GM18517 (cell line): Measurements from ENCODE around the gene INPP5D.
"Not testable (repeated sequence)": the region's sequence is repeated elsewhere in the genome, so short reads cannot be mapped to it uniquely, and the experiment has no call there.

Experiments used
- ATAC-seq: cut with Tn5 transposase; IDR thresholded peaks from one replicate; pipeline ENCODE4 v1.9.1; 2021; ENCODE audit warnings: mild to moderate bottlenecking, moderate library complexity; ENCODE audit not compliant: unreplicated experiment

Gene INPP5D

DNA sequence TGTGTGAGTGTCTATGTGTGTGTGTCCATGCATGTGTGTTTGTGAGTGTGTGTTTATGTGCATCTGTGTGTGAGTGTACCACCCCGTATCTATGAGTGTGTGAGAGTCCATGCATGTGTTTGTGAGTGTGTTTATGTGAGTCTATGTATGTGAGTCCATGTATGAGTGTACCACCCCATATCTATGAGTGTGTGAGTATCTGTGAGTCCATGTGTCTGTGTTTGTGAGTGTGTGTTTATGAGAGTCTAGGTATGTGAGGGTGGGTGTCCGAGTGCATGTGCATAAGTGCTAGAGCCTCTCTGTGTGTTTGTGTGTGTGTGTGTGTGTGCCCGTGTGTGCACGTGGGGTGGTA, 105.4 kb downstream of the INPP5D start:
- ATAC-seq: no peak

DNA sequence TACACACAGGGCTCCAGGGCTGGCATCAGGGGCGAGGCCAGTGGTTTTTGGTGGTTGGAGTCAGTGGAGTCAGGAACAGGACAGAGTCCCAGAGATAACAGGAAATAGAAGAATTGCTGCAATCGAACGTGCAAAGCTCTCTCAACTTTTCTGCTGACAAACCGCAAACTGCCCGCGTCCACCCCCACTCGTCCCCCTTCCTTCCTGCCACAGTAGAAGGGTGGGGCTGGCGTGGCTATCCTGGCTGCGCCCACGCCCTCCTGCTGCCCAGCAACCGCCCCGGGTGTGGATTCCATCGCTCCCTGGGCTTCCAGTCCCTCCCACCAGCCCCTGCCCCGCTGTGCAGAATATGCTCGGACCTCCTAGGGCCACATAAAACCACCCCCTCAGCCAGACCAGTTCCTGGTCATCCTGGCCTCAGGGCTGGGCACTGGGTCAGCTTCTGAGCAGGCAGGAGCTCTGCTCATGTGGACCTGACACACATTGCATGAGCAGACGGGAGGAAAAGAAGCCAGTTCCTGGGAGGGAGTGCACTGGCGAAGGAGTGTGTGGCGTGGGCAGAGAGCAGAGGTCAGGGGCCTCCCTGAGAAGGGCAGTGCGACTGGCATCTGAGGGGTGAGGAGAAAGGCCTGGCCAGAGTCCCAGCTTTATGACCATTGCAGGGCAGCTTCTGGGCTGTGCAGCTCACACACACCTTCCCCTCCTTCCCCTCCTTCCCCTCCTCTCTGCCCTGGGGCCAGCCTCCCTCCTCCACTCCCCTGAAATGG, 105.9 kb downstream of the INPP5D start:
- ATAC-seq: no peak

DNA sequence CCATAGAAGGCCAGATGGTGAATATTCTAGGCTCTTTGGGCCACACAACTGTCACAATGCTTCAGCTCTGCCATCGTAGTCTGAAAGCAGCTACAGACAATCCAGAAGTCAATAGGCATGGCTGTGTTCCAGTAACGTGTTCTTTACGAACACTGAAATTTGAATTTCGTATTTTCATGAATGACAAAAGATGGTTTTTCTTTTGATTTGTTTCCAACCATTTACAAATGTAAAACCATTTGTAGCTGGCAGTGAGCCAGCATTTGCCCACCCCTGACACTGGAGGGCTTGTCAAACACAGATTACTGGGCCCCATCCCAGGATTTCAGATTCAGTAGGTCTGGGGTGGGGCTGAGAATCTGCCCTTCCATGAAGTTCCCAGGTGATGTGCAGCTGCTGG, 108.3 kb downstream of the INPP5D start:
- no peak for ATAC-seq

DNA sequence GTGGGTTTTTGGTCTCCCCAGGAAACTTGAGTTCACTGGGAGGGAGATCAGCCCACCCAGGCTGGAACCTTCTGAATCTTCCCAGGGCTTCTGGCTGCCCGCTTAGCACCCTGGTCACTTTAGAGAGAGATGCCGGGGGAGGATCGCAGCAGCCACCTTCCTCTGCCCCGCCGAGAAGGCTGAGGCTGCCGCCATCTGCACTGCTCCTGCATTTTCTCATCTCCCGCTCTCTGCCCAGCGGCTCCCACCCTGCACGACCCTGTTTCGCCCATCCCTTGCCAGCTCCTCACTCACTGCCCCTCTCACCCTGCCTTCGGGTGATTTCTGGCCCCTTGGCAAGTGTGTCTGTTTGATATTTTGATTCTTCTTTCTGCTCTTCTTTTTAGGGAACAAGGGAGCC, 108.8 kb downstream of the INPP5D start:
- no peak for ATAC-seq

DNA sequence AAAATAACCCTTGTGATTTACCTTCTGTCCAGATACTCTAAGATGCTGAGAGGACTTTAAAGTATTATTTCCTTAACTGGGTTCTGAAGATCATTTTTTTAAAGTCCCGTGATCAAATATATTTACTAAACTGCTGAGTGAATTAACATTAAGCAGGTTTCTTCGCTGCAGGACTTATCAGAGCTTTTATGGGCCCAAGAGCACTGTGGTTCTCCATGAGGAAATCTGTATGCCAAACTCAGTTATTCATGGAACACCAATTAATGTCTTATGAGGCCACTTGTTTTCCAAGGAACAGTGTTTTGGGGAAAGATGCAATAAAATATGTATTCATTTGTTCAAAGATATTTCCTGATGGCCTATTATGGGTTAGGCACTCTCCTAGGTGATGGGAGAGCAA, 111.2 kb downstream of the INPP5D start:
- no peak for ATAC-seq

DNA sequence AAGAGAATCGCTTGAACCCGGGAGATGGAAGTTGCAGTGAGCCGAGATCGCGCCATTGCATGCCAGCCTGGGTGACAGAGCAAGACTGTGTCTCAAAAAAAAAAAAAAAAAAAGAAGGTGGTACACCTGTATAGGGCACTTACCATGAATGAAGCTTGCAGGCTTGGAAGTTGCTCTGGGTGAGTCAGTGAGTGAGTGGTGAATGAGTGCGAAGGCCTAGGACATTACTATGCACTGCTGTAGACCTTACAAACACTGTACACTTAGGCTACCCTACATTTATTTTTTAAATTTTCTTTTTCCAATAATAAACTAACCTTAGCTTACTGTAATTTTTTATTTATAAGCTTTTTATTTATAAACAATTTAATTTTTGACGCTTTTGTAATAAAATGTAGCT, 113.0 kb downstream of the INPP5D start:
- ATAC-seq: no peak

DNA sequence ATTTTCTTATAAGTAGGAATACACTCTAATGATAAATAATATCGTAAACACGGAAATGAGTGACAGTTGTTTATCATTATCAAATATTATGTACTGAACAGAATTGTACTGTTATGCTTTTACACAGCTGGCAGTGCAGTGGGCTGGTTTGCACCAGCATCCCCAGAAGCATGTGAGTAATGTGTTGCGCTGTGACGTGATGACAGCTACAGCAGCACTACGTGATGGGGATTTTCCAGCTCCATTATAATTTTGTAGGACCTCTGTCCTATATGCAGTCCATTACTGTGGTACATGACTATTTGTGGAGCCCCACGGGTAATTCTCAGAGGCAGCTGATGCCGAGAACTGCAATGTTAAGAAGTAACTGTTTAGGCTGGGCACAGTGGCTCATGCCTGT, 114.0 kb downstream of the INPP5D start:
- ATAC-seq: no peak

DNA sequence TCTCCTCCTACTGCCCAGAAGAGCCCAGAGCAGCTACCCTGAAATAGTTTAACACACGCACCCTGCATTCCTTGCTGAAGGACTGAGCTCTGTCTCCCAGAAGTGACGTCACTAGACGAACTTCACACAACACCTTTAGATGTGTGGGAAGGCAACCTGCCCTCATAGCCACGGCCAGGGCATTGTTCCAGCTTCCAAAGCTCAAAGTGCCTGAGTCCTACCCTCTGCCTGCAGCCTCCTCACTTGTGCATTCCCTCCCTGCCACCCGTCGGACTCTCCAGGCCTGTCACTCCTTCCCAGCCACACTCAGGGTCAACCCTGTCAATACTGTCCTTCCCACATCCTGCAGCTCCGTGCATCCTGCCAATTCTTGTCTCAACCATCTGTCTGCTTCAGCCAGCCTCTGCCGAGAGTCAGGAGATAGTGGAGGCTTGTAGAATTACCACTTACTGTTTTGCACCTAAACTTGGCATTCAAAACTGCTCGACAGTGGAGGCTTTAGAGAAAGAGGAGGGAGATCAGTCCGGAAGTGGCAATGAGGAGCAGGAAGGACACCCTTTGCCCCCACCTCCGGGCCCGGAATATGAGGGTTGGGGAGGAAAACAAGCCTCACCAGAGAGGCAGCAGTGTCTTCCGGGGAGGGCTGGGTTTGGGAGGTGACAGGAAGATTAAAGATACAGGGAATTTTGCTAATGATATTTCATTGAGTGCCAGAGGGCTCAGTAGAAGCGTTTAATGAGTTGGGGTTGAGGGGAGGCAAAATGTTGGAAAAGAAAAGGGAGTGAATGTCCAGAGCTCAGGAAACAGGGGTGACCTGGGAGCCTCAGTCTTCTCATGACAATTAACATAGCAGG, 119.1 kb downstream of the INPP5D start:
- no peak for ATAC-seq

DNA sequence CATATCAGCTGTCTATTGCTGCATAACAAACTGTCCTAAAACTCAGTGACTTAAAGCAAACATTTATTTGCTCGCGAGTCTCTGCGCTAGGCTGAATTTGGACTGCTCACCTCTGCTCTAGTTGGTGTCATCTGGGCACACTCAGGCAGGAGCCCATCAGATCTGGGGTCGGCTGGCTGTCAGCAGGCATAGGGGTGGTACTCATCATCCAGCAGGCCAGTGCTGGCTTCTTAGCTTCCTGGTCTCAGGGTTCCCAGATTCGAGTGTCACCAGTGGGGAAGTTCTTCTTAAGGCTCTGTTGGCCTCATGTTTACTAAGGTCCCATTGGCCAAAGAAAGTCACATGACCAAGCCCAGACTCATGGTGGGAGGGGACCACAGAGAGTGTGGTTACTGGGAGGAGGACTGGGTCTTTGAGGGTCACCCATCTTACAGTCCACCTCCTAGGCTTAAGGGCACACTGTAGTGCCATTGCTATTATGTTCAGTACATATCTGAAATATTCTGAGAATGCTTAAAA, 119.8 kb downstream of the INPP5D start:
- no peak for ATAC-seq

DNA sequence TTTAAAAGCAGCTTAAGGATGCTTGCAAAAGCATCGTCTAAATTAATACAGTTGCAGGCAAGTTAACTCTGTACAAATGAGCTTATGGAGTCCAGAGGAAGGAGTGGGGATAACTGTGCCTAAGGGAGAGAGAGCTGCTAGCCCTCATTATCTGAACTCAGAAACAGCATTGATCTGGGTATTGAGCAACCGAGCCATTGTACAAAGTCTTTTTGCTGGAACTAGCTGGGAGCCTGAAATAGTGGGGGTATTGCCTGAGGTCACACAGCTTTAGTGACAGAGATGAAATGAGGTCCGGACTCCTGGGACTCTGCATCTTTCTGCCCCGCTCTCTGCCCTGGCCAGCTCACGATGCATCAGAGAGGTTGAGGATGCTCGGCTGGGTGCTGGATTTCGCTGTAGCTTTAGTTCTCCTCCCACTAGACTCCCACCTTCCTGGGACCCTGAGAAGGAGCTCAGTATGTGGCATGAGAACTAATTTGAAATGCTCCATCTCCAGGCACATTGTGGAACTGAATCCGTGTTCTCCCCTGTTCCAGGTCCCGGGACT, 123.8 kb downstream of the INPP5D start:
- no peak for ATAC-seq

DNA sequence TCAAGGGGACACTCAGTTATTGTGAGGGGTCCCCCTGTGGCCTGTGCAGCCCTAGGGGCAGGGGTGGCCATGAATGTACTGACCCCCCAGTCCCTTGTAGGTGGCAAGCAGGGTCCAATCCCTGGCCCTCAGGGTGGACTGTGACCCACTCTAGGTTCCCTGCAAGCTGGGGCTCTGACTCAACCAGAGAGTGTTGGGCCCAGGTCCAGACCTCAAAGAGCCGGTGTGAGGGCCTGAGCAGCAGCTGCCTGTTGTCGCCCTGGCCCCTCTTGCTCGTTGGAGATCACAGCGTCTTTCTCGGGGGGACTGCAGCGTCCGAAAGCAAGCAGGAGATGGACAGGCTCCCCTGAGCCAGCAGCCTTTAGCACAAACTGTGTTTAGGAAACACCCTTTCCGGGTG, 124.5 kb downstream of the INPP5D start:
- no peak for ATAC-seq

DNA sequence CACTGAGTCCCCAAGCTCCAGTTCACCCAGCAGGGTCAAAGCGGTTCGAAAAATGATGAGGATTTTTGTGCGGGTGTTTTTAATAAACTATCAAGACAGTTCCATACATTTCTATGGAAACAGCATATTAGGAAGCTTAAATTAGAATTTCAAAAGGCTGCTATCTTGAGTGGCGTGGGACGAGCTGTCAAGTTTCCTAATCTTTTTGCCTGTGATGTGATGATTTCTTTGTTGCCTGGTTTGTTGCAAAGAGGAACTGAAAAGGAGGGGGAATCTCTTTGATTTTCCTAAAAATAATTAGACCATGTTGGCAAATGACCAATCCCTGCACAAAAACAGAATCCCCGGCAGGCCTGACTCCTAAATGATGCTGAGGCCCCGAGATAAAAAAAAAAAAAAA, 125.2 kb downstream of the INPP5D start:
- ATAC-seq: no peak

DNA sequence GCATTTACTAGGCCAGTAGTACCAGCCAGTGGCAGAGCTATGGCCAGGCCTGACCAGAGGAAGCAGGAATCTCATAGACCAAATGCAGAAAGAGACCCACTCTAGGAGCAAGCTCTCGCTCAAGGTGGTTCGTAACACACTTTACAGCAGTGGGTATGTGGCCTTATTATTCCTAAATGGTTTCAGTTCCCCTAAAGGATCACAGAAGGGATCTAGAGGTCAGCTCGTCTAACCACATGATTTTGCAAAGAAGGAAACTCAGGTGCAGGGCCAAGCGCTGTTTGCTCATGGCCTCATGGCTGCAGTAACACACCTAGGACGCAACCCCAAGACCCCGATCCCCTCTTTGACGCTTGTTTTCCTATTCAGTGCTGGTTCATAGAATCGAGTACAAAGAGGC, 125.8 kb downstream of the INPP5D start:
- no peak for ATAC-seq

DNA sequence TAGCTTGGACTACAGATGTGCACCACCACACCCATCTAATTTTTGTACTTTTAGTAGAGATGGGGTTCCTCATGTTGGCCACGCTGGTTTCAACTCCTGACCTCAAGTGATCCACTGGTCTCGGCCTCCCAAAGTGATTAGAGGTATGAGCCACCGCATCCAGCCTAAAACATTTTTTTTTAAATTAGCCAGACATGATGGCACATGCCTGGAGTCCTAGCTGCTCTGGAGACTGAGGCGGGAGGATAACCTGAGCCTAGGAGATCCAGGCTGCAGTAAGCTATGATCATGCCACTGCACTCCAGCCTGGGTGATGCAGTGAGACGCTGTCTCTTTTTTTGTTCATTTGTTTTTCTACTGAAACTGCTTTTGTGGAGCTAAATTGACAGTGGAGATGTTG, 126.7 kb downstream of the INPP5D start:
- ATAC-seq: no peak

DNA sequence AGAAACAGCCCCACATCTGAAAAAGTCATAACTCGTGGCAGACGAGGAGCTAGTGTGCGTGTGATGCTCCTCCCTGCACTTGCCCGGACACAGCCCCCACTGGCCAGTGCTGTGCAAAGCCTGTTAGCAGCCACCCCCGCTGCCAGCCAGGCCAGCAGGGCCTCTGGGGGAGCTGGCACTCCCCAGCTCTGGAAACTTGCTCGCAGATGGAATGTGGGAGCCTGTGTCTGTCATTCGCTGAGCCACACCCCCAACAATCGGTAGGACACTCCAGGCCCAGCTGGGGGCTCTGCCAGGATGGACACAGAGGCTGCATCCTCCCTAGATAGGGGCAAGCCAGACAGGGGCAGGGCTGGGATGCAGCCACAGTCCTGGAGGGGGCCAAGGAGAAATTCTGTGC, 128.9 kb downstream of the INPP5D start:
- ATAC-seq: no peak

DNA sequence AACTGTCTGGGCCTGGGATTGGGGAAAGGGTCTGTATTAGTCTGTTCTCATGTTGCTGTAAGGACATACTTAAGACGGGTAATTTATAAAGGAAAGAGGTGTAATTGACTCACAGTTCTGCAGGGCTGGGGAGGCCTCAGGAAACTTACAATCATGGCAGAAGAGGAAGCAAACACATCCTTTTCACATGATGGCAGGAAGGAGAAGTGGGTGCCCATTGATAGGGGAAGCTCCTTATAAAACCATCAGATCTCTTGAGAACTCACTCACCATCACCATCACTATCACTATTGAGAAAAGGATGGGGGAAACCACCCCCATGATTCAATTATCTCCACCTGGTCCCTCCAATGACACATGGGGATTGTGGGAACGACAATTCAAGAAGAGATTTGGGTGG, 130.9 kb downstream of the INPP5D start:
- ATAC-seq: not testable (repeated sequence)

DNA sequence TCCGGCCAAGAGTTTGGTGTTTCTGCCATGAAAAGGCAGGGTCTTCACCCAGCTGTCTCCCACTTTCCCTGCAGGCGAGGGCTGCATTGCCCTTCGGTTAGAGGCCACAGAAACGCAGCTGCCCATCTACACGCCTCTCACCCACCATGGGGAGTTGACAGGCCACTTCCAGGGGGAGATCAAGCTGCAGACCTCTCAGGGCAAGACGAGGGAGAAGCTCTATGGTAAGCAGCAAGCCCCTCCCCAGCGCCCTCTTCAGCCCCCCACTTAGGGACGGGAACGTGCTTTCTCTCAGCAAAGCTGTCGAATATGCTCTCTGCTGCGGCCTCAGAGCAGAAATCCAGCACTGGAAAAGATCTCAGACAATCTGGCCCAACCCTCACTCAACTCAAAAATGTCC, 133.6 kb downstream of the INPP5D start:
- ATAC-seq: no peak

DNA sequence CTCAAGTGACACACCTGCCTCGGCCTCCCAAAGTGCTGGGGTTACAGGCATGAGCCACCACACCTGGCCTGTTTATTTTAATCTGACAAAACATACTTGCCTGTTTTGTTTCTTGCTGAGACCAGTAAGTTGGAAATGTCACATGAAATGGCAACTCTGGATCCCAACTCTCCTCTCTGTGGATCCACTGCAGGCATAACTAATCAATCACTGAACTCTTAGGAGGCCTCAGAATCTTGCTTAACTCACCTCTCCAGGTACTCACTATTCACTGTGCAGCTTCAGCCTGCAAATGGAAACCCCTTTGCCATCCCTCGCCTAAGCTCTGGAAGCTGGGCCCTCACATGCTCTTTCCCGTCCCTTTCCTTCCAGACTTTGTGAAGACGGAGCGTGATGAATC, 134.9 kb downstream of the INPP5D start:
- ATAC-seq: no peak

DNA sequence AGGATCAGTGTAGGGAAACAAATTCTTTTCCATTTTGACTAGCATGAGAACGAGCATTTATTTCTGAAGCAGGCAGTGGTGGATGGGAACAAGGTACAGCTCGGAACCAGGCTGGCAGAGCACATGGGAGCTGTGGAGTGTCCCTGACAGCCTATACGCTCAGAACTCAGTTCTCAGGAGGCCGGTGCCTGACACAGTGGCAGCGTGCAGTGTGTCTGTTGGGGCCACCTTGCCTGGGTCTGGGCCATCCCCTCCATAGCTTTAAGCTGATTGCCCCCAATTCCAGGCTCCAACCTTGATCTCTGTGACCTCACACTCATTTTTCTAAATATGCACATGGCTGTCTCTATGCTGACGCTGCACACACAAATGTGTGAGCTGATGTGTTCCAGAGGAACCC, 136.9 kb downstream of the INPP5D start:
- no peak for ATAC-seq

DNA sequence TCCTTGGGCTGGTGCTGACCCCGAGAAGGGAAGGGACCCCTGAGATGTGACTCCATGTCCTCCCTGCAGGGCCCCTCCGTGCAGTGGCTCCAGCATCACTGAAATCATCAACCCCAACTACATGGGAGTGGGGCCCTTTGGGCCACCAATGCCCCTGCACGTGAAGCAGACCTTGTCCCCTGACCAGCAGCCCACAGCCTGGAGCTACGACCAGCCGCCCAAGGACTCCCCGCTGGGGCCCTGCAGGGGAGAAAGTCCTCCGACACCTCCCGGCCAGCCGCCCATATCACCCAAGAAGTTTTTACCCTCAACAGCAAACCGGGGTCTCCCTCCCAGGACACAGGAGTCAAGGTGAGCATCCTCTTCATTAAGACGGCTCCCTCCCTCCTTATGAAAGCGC, 137.9 kb downstream of the INPP5D start:
- no peak for ATAC-seq

DNA sequence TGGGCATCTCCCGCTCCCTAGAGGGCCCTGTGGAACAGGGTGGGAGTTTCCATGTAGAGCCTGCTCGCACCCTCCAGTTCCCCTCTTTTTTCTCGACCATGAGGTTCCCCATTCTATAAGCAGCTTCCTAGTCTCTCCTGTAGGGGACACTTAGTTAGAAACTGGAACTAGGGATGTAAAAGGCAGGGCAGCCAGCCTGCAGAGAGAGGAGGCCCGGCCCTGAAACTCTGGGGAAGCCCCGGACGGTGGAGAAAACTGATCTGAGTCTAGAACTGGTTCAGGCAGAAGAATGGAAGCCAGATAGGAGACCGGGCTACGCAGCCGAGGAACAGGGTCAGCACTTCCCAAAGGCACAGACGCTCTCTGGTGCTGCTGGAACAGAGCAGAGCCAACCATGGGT, 139.7 kb downstream of the INPP5D start:
- ATAC-seq: no peak

DNA sequence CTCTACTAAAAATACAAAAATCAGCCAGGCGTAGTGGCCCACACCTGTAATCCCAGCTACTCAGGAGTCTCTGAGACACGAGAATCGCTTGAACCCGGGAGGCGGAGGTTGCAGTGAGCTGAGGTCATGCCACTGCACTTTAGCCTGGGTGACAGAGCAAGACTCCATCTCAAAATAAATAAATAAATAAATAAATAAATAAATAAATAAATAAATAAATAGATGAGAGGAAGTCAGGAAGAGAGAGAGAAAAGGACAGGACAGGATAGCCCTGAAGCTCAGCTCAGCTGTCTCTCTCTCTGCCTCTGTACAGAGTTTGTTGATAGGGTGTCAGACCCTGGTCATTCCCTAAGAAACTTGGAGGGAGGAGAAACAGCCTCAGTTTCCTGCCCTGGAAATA, 140.6 kb downstream of the INPP5D start:
- ATAC-seq: not testable (repeated sequence)
